MM.1S (cell line): ENCODE results near the gene ANTXR1.

ENCODE experiments used
- CTCF ChIP-seq: fragments of 300-600 bp; sonication (generic); IDR thresholded peaks from 2 replicates; pipeline ENCODE4 v1.5.1; 2016; ENCODE audit warnings: antibody characterized with exemption, low read length, mixed read lengths
- EZH2 ChIP-seq: fragments of 300-600 bp; sonication (generic); optimal IDR thresholded peaks from 2 replicates; pipeline ENCODE3; 2017; ENCODE audit warnings: low read depth, mild to moderate bottlenecking, antibody characterized with exemption, low read length, mixed read lengths
- EZH2phosphoT487 ChIP-seq: fragments of 300-600 bp; sonication (generic); IDR thresholded peaks from 2 replicates; pipeline ENCODE4 v1.6.1; 2018; ENCODE audit warnings: antibody characterized with exemption, low read length

- TF ChIP-seq CTCF (no peak), EZH2 (no peak), EZH2phosphoT487 (no peak)
Measured at GRCh38 chr2:69191634-69192033, 178.7 kb downstream of the ANTXR1 start.
